HG02973 (cell line): ENCODE results near the gene GOSR1.
"Not testable (repeated sequence)": the region's sequence is repeated elsewhere in the genome, so short reads cannot be mapped to it uniquely, and the experiment has no call there.

Source experiments
- ATAC-seq: cut with Tn5 transposase; IDR thresholded peaks from one replicate; pipeline ENCODE4 v1.9.1; 2021; ENCODE audit warnings: moderate library complexity; ENCODE audit not compliant: unreplicated experiment

Gene GOSR1

GRCh38 chr17:30477083-30477773 is at the start of gene GOSR1:
TSS of gene GOSR1 (plus strand) at chr17:30477408. CDS start at chr17:30477434, 26 bp downstream.
- peak; percentile 84 for ATAC-seq

- ATAC-seq = no peak
Observed at GRCh38 chr17:30427611-30428010, 49.6 kb upstream of the GOSR1 start.

- no peak for ATAC-seq
Observed at GRCh38 chr17:30429155-30429554, 48.1 kb upstream of the GOSR1 start.

GRCh38 chr17:30433514-30433913 is 43.7 kb upstream of the GOSR1 start:
- ATAC-seq = no peak

GRCh38 chr17:30436729-30437128 is 40.5 kb upstream of the GOSR1 start:
- ATAC-seq = no peak

GRCh38 chr17:30443721-30444120 is 33.5 kb upstream of the GOSR1 start:
- no peak for ATAC-seq

- ATAC-seq = not testable (repeated sequence)
Observed at GRCh38 chr17:30446640-30447039, 30.6 kb upstream of the GOSR1 start.

- no peak for ATAC-seq
Observed at GRCh38 chr17:30449480-30449879, 27.7 kb upstream of the GOSR1 start.

GRCh38 chr17:30450125-30451027 is 26.8 kb upstream of the GOSR1 start:
- no peak for ATAC-seq

GRCh38 chr17:30454635-30455034 is 22.6 kb upstream of the GOSR1 start:
- ATAC-seq = no peak

GRCh38 chr17:30458371-30458770 is 18.8 kb upstream of the GOSR1 start:
- ATAC-seq = no peak

- ATAC-seq = not testable (repeated sequence)
Observed at GRCh38 chr17:30458797-30459413, 18.3 kb upstream of the GOSR1 start.

- ATAC-seq = no peak
Observed at GRCh38 chr17:30468465-30468864, 8.7 kb upstream of the GOSR1 start.

GRCh38 chr17:30472238-30472890 is 4.8 kb upstream of the GOSR1 start:
- ATAC-seq = no peak

- ATAC-seq = no peak
Observed at GRCh38 chr17:30475206-30475605, 2.0 kb upstream of the GOSR1 start.

GRCh38 chr17:30476726-30477082 is 504 bp upstream of the GOSR1 start:
- peak; percentile 17 for ATAC-seq

- peak; percentile 38 for ATAC-seq
Observed at GRCh38 chr17:30477774-30478115, 537 bp downstream of the GOSR1 start.

GRCh38 chr17:30482555-30482954 is 5.3 kb downstream of the GOSR1 start:
- no peak for ATAC-seq

GRCh38 chr17:30483159-30483558 is 6.0 kb downstream of the GOSR1 start:
- ATAC-seq = no peak

- ATAC-seq = no peak
Observed at GRCh38 chr17:30493780-30494179, 16.6 kb downstream of the GOSR1 start.

GRCh38 chr17:30495586-30495985 is 18.4 kb downstream of the GOSR1 start:
- no peak for ATAC-seq
